AG04449 (cell line): ENCODE data around the gene MEI1.

Source experiments
- CTCF ChIA-PET: fragments of 350-600 bp; formaldehyde crosslinking; extraction: SDS; loops from one replicate; lab custom pipeline; 2021; ENCODE audit warnings: antibody characterized with exemption; lab: Yijun Ruan, JAX
- POLR2A ChIA-PET: fragments of 400-600, 350-600 bp; formaldehyde crosslinking; extraction: SDS; loops from one replicate; lab custom pipeline; 2020; ENCODE audit warnings: antibody characterized with exemption, inconsistent platforms; lab: Yijun Ruan, JAX
- DNase-seq: peaks from one replicate; pipeline ENCODE4 v3.0.0-alpha.2; 2010; ENCODE audit warnings: low read depth, low spot score
- H3K4me3 ChIP-seq: 2 replicates; pipeline ENCODE4 v1.5.1; 2011; ENCODE audit warnings: low read depth, mild to moderate bottlenecking, control low read depth, low read length
- CTCF ChIP-seq: IDR thresholded peaks from one replicate; pipeline ENCODE4 v1.5.1; 2011; ENCODE audit warnings: mild to moderate bottlenecking, moderate library complexity, low read length, control low read depth, inconsistent platforms; ENCODE audit not compliant: insufficient read depth; ENCODE audit errors: missing control alignments

MEI1 gene

GRCh38 chr22:41780746-41781505, 81.6 kb downstream of the MEI1 start:
- TF ChIP-seq CTCF = no peak
- H3K4me3 ChIP-seq = no peak overlapping the region
- ChIA-PET POLR2A (no interaction called here), CTCF (interaction anchor here (0.8 to 3.7 kb wide), 11 partner anchors 11 to 160 kb away, joined by 3 to 21 read pairs (median 3); no protein-coding TSS in a partner anchor)
- no peak for DNase-seq

GRCh38 chr22:41781507-41781906, 82.2 kb downstream of the MEI1 start:
- no peak overlapping the region for H3K4me3 ChIP-seq
- TF ChIP-seq CTCF = no peak
- ChIA-PET CTCF (interaction anchor here (0.8 to 3.7 kb wide), 6 partner anchors 13 to 159 kb away, joined by 3 to 21 read pairs (median 4); no protein-coding TSS in a partner anchor), POLR2A (no interaction called here)
- no peak for DNase-seq

- POLR2A ChIA-PET = interaction anchor here (1.2 kb wide), 1 partner anchor 51 kb away, joined by 3 read pairs; the partner anchor contains the start of gene SREBF2
Observed at GRCh38 chr22:41782316-41782715, 83.0 kb downstream of the MEI1 start.

GRCh38 chr22:41782751-41783150, 83.4 kb downstream of the MEI1 start:
- ChIA-PET POLR2A (interaction anchor here (1.2 kb wide), 1 partner anchor 50 kb away, joined by 3 read pairs; the partner anchor contains the start of gene SREBF2), CTCF (interaction anchor here (1.5 to 3.7 kb wide), 3 partner anchors 20 to 85 kb away, joined by 3 to 21 read pairs (median 15); no protein-coding TSS in a partner anchor)
- DNase-seq = no peak
- H3K4me3 ChIP-seq = no peak overlapping the region
- no peak for TF ChIP-seq CTCF

More at GRCh38 chr22:41782316-41782715, 83.0 kb downstream of the MEI1 start:
- CTCF ChIA-PET = interaction anchor here (1.5 to 3.7 kb wide), 3 partner anchors 19 to 85 kb away, joined by 3 to 21 read pairs (median 15); no protein-coding TSS in a partner anchor
- no peak overlapping the region for H3K4me3 ChIP-seq
- TF ChIP-seq CTCF = no peak
- no peak for DNase-seq

- POLR2A ChIA-PET = no interaction called here
- TF ChIP-seq CTCF = no peak
- no peak overlapping the region for H3K4me3 ChIP-seq
- CTCF ChIA-PET = interaction anchor here (1.3 to 1.9 kb wide), 4 partner anchors 9 to 90 kb away, joined by 4 to 8 read pairs (median 7); partner anchors contain the start of gene CCDC134
- DNase-seq = no peak
Observed at GRCh38 chr22:41787331-41787730, 88.0 kb downstream of the MEI1 start.

GRCh38 chr22:41793871-41794270, 94.6 kb downstream of the MEI1 start:
- TF ChIP-seq CTCF = no peak
- DNase-seq = no peak
- no peak overlapping the region for H3K4me3 ChIP-seq
- ChIA-PET POLR2A (no interaction called here), CTCF (no interaction called here)
